Fibroblast of pulmonary artery (primary cell): ENCODE results near the gene PTPRA.

ENCODE experiments used
- DNase-seq: peaks from one replicate; pipeline ENCODE4 v3.0.0-alpha.2; 2010; ENCODE audit warnings: low read depth
- H3K4me3 ChIP-seq: replicated peaks from 2 replicates; pipeline ENCODE4 v1.5.1; 2011; ENCODE audit warnings: low read depth, mild to moderate bottlenecking, control low read depth, low read length, moderate library complexity
- CTCF ChIP-seq: IDR thresholded peaks from 2 replicates; pipeline ENCODE4 v1.5.1; 2011; ENCODE audit warnings: mild to moderate bottlenecking, control low read depth, low read length, inconsistent platforms; ENCODE audit errors: missing control alignments

The PTPRA gene

GRCh38 chr20:2867081-2867864 lies 6.0 kb upstream of the PTPRA start:
- H3K4me3 ChIP-seq: no peak overlapping the region
- no peak for DNase-seq
- no peak for TF ChIP-seq CTCF

GRCh38 chr20:2869381-2869780 lies 3.9 kb upstream of the PTPRA start:
- H3K4me3 ChIP-seq: no peak overlapping the region
- no peak for DNase-seq
- no peak for TF ChIP-seq CTCF

- no peak for TF ChIP-seq CTCF
- peak; percentile 45 for DNase-seq
- H3K4me3 ChIP-seq: no peak overlapping the region
These were observed 2.2 kb upstream of the PTPRA start for GRCh38 chr20:2871111-2871465.

GRCh38 chr20:2871661-2872458 lies 1.4 kb upstream of the PTPRA start:
- no peak for TF ChIP-seq CTCF
- no peak for DNase-seq
- peak overlapping the region; percentile 89 for H3K4me3 ChIP-seq

- peak; percentile 2 for TF ChIP-seq CTCF
- H3K4me3 ChIP-seq: peak overlapping the region; percentile 89
- DNase-seq: peak; percentile 50
These were observed 747 bp upstream of the PTPRA start for GRCh38 chr20:2872459-2873009.

GRCh38 chr20:2873747-2874041 lies 413 bp downstream of the PTPRA start:
- H3K4me3 ChIP-seq: peak overlapping the region; percentile 89
- DNase-seq: no peak
- TF ChIP-seq CTCF: no peak
